RWPE1 (cell line): ENCODE measurements around the gene IL2RA.

Source experiments
- CTCF ChIA-PET: fragments of 350-600 bp; sonication (Branson Sonifier 250); formaldehyde crosslinking; extraction: SDS; loops from one replicate; lab custom pipeline; 2021; lab: Yijun Ruan, JAX
- POLR2A ChIA-PET: fragments of 400-600 bp; formaldehyde crosslinking; extraction: SDS; loops from one replicate; lab custom pipeline; 2020; ENCODE audit warnings: antibody characterized with exemption; ENCODE audit not compliant: low non-redundant PET; lab: Yijun Ruan, JAX
- DNase-seq: peaks from one replicate; pipeline ENCODE4 v3.0.0; 2012; ENCODE audit warnings: low spot score
- H3K27ac ChIP-seq: fragments of 450-650 bp; 2 replicates; pipeline ENCODE4 v1.5.1; 2017
- CTCF ChIP-seq: fragments of 450-650 bp; conservative IDR thresholded peaks from 2 replicates; pipeline ENCODE4 v1.5.1; 2017; ENCODE audit warnings: low read depth, mild to moderate bottlenecking

Gene IL2RA

GRCh38 chr10:5977471-5978229, 84.5 kb downstream of the IL2RA start, which contains the start of gene IL15RA:
Gene IL15RA, minus strand, starts transcription at chr10:5977543. Its CDS starts 51 bp downstream, at chr10:5977492.
- peak; percentile 84 for DNase-seq
- peak; percentile 64 for TF ChIP-seq CTCF
- ChIA-PET CTCF (no interaction called here), POLR2A (interaction anchor here (0.7 kb wide), 1 partner anchor 22 kb away, joined by 5 read pairs; no protein-coding TSS in a partner anchor)
- H3K27ac ChIP-seq: peak within 1 kb of the TSS; percentile 88

- ChIA-PET CTCF (interaction anchor here (0.6 kb wide), 1 partner anchor 75 kb away, joined by 3 read pairs; no protein-coding TSS in a partner anchor), POLR2A (interaction anchor here (0.5 kb wide), 1 partner anchor 168 kb away, joined by 3 read pairs; no protein-coding TSS in a partner anchor)
- no peak for TF ChIP-seq CTCF
- DNase-seq: peak; percentile 50
- H3K27ac ChIP-seq: peak overlapping the region; percentile 88
These were observed 85.4 kb downstream of the IL2RA start for GRCh38 chr10:5976512-5977470.

DNA sequence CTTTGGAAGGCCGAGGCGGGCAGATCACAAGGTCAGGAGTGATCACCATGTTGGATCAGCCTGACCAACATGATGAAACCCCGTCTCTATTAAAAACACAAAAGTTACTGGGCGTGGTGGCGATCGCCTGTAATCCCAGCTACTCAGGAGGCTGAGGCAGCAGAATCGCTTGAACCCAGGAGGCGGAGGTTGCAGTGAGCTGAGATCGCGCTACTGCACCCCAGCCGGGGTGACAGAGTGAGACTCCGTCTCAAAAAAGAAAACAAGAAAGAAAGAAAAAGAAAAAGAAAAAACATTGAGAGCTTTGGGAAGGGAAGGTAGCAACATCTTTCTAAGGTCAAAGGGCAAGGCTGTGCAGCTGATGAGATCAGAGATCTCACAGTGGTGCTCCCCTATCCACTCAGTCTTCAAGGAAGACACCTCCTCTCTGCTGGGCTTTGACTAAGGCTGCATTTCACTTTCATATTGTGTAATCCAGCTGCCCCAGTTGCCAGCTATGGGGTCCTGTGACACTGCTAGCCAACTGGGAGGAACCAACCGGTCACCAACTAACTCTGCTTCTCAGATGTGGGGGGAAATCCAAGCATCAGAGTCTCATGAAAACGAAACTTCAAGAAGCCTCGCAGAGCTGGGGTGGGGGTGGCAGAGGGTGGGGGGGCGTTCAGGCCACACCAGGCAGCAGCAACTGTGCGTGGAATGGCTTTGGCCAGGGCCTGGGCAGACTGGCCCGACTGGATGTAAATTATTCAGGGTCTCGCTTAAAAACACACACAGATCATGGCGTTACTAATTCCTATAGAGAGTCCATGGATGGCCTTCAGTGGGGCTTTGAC, 86.3 kb downstream of the IL2RA start:
- H3K27ac ChIP-seq: peak overlapping the region; percentile 88
- no peak for TF ChIP-seq CTCF
- ChIA-PET POLR2A (interaction anchor here (0.5 kb wide), 1 partner anchor 167 kb away, joined by 3 read pairs; no protein-coding TSS in a partner anchor), CTCF (interaction anchor here (0.6 kb wide), 1 partner anchor 76 kb away, joined by 3 read pairs; no protein-coding TSS in a partner anchor)
- peak; percentile 13 for DNase-seq

GRCh38 chr10:5973069-5973468, 89.1 kb downstream of the IL2RA start:
- POLR2A ChIA-PET: no interaction called here
- no peak for TF ChIP-seq CTCF
- no peak for DNase-seq
- no peak overlapping the region for H3K27ac ChIP-seq
- CTCF ChIA-PET: no interaction called here

DNA sequence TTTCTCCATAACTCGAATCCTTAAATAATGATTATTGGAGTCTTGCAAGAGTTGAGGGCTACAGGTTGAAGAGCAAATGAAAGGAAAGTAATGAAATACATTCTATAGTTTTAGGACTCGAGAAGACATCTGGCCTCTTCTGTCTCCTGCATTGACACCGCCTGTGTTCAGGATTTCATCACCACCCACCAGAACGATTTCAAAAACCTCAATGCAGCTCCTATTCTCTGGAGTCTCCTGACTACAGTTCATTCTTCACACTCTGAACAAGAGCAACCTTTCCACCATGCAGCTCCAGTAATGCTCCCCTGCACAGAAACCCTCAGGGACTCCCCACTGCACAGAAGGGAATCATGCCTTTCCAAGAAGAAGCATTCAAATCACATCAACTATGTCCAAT, 90.3 kb downstream of the IL2RA start:
- peak overlapping the region; percentile 74 for H3K27ac ChIP-seq
- DNase-seq: no peak
- TF ChIP-seq CTCF: no peak
- ChIA-PET POLR2A (no interaction called here), CTCF (interaction anchor here (0.6 kb wide), 2 partner anchors 8 to 94 kb away, joined by 3 to 5 read pairs; no protein-coding TSS in a partner anchor)
